Measurements from ENCODE around the gene PAXX.

The PAXX gene

DNA sequence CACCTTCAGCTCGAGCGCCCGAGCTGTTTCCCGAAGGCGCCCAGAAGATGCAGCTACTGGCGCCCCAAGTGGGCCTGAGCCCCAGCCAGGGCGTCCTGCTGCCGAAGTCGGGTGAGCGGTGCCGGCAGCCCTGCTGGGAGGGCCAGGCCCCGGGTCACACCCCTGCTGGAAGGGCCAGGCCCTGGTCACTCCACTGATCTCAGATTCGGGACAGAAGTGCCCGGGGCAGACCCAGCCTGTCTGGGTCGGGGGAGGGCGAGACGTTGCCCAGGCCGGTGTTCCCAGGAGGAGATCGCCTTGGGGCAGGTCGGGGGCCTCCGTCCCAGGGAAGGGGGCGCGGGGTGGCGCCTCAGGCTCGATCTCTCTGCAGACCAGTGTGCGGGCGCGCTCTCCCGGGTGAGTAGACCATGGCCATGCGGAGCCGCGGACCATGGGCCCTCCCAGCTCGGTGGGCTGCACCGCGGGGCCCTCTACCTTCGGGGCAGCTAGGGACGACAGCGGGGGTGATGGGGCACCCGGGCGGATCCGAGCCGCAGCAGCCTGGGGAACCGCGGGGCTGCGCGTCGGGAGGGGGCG, 7.1 kb upstream of the PAXX start:
- DNase-seq (ENCODE audit: insufficient read length, low spot score): no peak
- no peak for FAIRE-seq
- TF ChIP-seq, protein P1, sequence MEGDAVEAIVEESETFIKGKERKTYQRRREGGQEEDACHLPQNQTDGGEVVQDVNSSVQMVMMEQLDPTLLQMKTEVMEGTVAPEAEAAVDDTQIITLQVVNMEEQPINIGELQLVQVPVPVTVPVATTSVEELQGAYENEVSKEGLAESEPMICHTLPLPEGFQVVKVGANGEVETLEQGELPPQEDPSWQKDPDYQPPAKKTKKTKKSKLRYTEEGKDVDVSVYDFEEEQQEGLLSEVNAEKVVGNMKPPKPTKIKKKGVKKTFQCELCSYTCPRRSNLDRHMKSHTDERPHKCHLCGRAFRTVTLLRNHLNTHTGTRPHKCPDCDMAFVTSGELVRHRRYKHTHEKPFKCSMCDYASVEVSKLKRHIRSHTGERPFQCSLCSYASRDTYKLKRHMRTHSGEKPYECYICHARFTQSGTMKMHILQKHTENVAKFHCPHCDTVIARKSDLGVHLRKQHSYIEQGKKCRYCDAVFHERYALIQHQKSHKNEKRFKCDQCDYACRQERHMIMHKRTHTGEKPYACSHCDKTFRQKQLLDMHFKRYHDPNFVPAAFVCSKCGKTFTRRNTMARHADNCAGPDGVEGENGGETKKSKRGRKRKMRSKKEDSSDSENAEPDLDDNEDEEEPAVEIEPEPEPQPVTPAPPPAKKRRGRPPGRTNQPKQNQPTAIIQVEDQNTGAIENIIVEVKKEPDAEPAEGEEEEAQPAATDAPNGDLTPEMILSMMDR (IDR thresholded peaks at IDR 0.05; ENCODE audit: insufficient read depth, missing control alignments): no peak

DNA sequence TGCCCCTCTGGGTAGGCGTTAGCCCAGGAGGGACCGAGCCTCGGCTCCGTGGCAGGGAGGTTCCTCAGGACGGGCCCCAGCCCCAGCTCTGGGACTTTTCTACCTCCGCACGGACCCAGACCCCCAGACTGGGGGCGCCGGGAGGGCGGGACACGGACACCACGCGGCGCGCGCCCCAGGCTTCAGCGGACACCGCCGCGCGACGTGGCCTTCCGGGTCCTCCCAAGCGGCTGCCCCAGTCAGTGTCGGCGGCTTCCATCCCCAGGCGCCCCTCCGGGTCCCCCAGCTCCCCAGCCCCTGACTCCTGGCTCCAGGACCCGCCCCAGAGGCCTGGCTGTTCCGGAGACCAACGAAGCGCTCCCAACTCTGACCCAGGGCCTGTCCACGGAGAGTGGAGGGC, 6.4 kb upstream of the PAXX start:
- TF ChIP-seq, protein P1 (IDR thresholded peaks at IDR 0.05; ENCODE audit: insufficient read depth, missing control alignments): no peak
- DNase-seq (ENCODE audit: insufficient read length, low spot score) (no peak), FAIRE-seq (no peak)

DNA sequence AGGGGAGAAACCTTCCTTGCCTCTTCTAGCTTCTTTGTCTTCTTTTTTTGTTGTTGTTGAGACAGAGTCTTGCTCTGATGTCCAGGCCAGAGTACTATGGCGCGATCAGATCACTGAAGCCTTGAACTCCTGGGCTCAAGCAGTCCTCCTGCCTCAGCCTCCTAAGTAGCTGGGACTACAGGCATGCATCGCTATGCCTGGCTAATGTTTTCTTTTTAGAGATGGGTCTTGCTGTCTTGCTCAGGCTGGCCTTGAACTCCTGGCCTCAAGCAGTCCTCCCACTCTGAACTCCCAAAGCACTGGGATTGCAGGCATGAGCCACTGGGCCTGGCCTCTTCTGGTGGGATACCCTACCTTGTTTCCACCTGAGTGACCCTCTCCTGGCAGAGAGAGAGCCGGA, 3.4 kb upstream of the PAXX start:
- TF ChIP-seq, protein P1 (IDR thresholded peaks at IDR 0.05; ENCODE audit: insufficient read depth, missing control alignments): no peak
- FAIRE-seq (no peak), DNase-seq (ENCODE audit: insufficient read length, low spot score) (no peak)

DNA sequence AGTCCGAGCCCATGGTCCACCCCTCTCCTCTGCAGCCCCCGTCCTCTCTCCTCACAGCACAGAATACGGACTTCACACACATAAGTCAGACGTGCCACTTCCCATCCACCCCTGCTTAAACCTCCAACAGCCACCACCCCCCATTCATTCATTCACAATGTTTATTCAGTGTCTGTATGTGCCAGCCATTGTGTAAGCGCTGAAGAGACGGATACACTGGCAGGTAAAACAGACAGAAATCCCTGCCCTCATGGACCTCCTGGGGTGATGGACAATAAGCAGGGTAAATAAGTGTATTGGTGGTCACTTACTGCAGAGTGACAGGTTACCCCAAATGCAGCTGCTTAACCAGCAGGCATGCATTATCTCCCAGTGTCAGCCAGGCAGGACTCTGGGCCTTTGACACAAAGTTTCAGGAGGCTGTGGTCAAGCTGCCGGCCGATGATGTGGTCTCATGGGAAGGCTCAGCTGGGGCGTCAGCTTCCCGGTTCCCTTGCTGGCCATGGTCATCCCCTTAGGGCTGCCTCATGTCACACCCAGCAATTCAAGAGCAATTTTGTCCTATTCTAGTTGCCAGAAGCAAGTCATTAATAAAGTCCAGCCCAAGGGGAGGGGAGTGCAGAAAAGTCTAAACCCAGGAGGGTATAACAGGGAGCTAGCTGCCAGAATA, 1.8 kb upstream of the PAXX start:
- DNase-seq (ENCODE audit: insufficient read length, low spot score) (no peak), FAIRE-seq (no peak)
- TF ChIP-seq, protein P1 (IDR thresholded peaks at IDR 0.05; ENCODE audit: insufficient read depth, missing control alignments): no peak

DNA sequence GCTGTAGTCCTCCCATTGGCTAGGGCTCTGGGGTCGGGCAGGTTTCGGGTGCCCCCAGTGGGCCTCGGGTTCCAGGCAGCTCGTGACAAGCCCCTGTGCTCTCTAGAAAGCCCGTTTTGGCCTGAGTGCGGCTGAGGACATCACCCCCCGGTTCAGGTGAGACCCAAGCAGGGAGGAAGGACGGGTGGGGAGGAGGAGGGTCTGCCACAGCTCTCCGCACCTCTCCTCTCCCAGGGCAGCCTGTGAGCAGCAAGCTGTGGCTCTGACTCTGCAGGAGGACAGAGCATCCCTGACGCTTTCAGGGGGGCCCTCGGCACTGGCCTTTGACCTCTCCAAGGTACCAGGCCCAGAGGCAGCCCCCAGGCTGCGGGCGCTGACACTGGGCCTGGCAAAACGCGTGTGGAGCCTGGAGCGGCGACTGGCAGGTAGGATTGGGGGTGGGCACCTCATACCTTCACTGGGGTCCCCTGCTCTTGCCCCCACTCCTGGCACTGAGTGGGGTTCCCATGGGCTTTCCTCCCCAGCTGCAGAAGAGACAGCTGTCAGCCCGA, 672 bp downstream of the PAXX start:
- DNase-seq (ENCODE audit: insufficient read length, low spot score) (no peak), FAIRE-seq (no peak)
- TF ChIP-seq, protein P1 (IDR thresholded peaks at IDR 0.05; ENCODE audit: insufficient read depth, missing control alignments): no peak

DNA sequence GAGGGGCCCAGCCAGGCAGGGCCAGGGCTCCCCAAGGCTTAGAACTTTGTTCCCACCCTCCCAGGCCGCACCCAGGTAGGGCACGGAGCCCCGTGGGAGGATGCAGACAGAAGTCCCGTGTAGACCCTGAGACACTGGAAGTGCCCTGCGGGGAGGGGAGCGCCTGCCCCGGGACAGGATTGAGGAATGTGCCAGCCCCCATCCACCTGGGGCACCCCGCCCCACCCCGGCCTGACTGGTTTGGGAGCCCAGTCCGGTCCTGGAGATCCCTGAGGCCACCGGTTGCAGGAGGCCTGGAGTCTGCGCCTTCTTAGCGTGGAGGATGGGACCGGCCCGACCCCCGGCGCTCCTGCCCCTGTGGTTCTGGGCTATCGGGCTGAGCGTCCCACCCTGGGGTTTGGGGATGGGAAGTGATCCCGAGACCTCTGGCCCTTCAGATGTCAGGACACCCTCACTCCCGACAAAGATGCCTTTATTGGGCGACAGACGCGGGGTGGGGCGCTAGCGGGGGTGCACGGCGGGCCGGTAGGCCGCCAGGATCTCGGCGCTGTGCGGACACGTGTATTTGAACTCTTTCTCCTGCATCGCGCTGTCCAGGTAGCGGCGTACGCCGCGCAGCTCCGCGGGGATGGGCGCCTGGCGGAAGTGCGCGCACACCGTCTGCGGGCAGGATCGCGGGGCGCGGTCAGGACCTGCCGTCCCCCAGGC, 2.1 kb downstream of the PAXX start:
- FAIRE-seq (no peak), DNase-seq (ENCODE audit: insufficient read length, low spot score) (no peak)
- TF ChIP-seq, protein P1 (IDR thresholded peaks at IDR 0.05; ENCODE audit: insufficient read depth, missing control alignments): no peak

DNA sequence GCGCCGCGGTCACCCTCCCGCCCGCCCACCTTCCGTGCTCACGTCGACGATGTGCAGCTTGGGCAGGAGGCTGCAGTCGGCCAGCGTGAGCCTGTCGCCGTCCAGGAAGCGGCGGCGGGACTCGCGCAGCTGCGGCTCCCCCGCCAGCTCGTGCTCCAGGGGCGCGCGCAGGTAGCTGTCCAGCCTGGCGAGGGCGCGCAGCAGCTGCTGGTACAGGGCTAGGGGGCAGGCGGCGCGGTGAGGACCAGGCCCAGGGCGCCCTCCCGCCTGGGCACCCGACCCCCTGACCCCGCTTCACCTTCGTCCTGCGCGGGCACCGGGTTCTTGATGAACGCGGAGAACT, 2.6 kb downstream of the PAXX start:
- TF ChIP-seq, protein P1 (IDR thresholded peaks at IDR 0.05; ENCODE audit: insufficient read depth, missing control alignments): no peak
- DNase-seq (ENCODE audit: insufficient read length, low spot score) (no peak), FAIRE-seq (no peak)
